Kidney epithelial cell (primary cell): ENCODE results near the gene VAV2. TPM values are rescaled to one million over a fixed set of nuclear protein-coding genes. Genes with fewer than 3 reads are reported as not detected.

ENCODE experiments used
- DNase-seq: peaks from one replicate; pipeline ENCODE4 v3.0.0-alpha.2; 2010; ENCODE audit warnings: low read depth
- H3K27me3 ChIP-seq: 2 replicates; pipeline ENCODE4 v1.6.0; 2011; ENCODE audit warnings: low read length; ENCODE audit not compliant: control insufficient read depth, insufficient read depth
- H3K36me3 ChIP-seq: 2 replicates; pipeline ENCODE4 v1.5.1; 2011; ENCODE audit warnings: low read length; ENCODE audit not compliant: control insufficient read depth, insufficient read depth
- H3K4me3 ChIP-seq: 2 replicates; pipeline ENCODE4 v1.5.1; 2011; ENCODE audit warnings: low read depth, mild to moderate bottlenecking, control low read depth, low read length
- CTCF ChIP-seq: IDR thresholded peaks from 2 replicates; pipeline ENCODE4 v1.5.1; 2011; ENCODE audit warnings: mild to moderate bottlenecking, moderate library complexity, low read length, control low read depth, inconsistent platforms; ENCODE audit not compliant: insufficient read depth, poor library complexity, severe bottlenecking
- total RNA-seq: library from RNA; depleted of rRNA; stranded (reverse); fragments of >200 nt; gene quantifications from 2 replicates; pipeline ENCODE4 v1.2.3, GENCODE V29; 2015

The VAV2 gene
- total RNA-seq, 1 donor from 2014 or later = 37.8 TPM

- H3K4me3 ChIP-seq = no peak overlapping the region
- DNase-seq = no peak
- no peaks in the 10 kb centered on the region for H3K27me3 ChIP-seq
- TF ChIP-seq CTCF = no peak
- peaks cover 4% of the 10 kb centered on the region for H3K36me3 ChIP-seq
These were observed 161.8 kb downstream of the VAV2 start for GRCh38 chr9:133830310-133830709.

- no peaks in the 10 kb centered on the region for H3K27me3 ChIP-seq
- H3K36me3 ChIP-seq = peaks cover 4% of the 10 kb centered on the region
- no peak for TF ChIP-seq CTCF
- DNase-seq = no peak
- no peak overlapping the region for H3K4me3 ChIP-seq
These were observed 163.7 kb downstream of the VAV2 start for GRCh38 chr9:133828338-133828997.

- TF ChIP-seq CTCF = no peak
- DNase-seq = no peak
- Histone ChIP-seq H3K4me3 (no peak overlapping the region), H3K27me3 (no peaks in the 10 kb centered on the region), H3K36me3 (no peaks in the 10 kb centered on the region)
These were observed 165.6 kb downstream of the VAV2 start for GRCh38 chr9:133826289-133827085.

GRCh38 chr9:133825555-133826218 is 166.4 kb downstream of the VAV2 start:
- no peak for TF ChIP-seq CTCF
- H3K4me3 ChIP-seq = no peak overlapping the region
- no peaks in the 10 kb centered on the region for H3K36me3 ChIP-seq
- no peaks in the 10 kb centered on the region for H3K27me3 ChIP-seq
- no peak for DNase-seq

- no peaks in the 10 kb centered on the region for H3K27me3 ChIP-seq
- H3K36me3 ChIP-seq = no peaks in the 10 kb centered on the region
- no peak for TF ChIP-seq CTCF
These were observed 167.3 kb downstream of the VAV2 start for GRCh38 chr9:133824802-133825186.

More at GRCh38 chr9:133824802-133825186, 167.3 kb downstream of the VAV2 start:
- no peak for DNase-seq
- no peak overlapping the region for H3K4me3 ChIP-seq
